Liver (tissue), 3 donors: Measurements from ENCODE around the gene MAP6.

Source experiments
- CTCF ChIP-seq: fragments of 150-350 bp; IDR thresholded peaks from 2 replicates; pipeline ENCODE4 v1.5.1; 2017; ENCODE audit warnings: improper control_type of control experiment, low read depth, low read length; ENCODE audit not compliant: missing input control
- RAD21 ChIP-seq, 2 donors: IDR thresholded peaks; 2 replicates each; pipeline ENCODE4 v1.6.1; 2016; ENCODE audit warnings: antibody characterized with exemption in 2 of 2, mild to moderate bottlenecking in 2 of 2
- donor health status: healthy.
- donor health status: healthy.

GRCh38 chr11:75659836-75660235, 9.0 kb downstream of the MAP6 start:
- TF ChIP-seq CTCF: no peak
- TF ChIP-seq RAD21 (IDR thresholded peaks at IDR 0.05): no peak
